ENCODE results near the gene CRY2. TPM values are rescaled to one million over a fixed set of nuclear protein-coding genes. Genes with fewer than 3 reads are reported as not detected.

Gene CRY2
- total and polyA plus RNA-seq, 2 experiments from 2014 or later: 9.5 to 15.4 TPM

- no peak within 1 kb of the TSS for H3K4me2 ChIP-seq
- H3K9me2 ChIP-seq (ENCODE audit: insufficient read depth): no peaks in the 10 kb centered on the region
- H4K20me1 ChIP-seq (replicated peaks; ENCODE audit: insufficient read depth): peaks cover 7% of the 10 kb centered on the region; the same call in 1 of the 2 replicates
- TF ChIP-seq, protein P1, sequence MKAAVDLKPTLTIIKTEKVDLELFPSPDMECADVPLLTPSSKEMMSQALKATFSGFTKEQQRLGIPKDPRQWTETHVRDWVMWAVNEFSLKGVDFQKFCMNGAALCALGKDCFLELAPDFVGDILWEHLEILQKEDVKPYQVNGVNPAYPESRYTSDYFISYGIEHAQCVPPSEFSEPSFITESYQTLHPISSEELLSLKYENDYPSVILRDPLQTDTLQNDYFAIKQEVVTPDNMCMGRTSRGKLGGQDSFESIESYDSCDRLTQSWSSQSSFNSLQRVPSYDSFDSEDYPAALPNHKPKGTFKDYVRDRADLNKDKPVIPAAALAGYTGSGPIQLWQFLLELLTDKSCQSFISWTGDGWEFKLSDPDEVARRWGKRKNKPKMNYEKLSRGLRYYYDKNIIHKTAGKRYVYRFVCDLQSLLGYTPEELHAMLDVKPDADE (IDR thresholded peaks at IDR 0.05): no peak
- TF ChIP-seq ZNF331 (CRISPR knock-in tag; IDR thresholded peaks at IDR 0.05; ENCODE audit: low read depth) (no peak), JUNB (IDR thresholded peaks at IDR 0.05; ENCODE audit: unreplicated experiment) (no peak), NANOG (IDR thresholded peaks at IDR 0.05; ENCODE audit: borderline replicate concordance) (no peak), POLR2AphosphoS5 (IDR thresholded peaks at IDR 0.05; ENCODE audit: low read depth) (no peak; the same call in 1 of the 2 replicates), STAT1 (IDR thresholded peaks at IDR 0.05; ENCODE audit: unreplicated experiment) (no peak)
- H3K79me2 ChIP-seq (replicated peaks; ENCODE audit: insufficient read depth): no peaks in the 10 kb centered on the region
- no peaks in the 10 kb centered on the region for H3K4me1 ChIP-seq (ENCODE audit: insufficient read depth)
- H3K27ac ChIP-seq (ENCODE audit: low read depth): peak within 1 kb of the TSS; percentile 69; the same call in 1 of the 2 replicates
- H2AFZ ChIP-seq: no peak within 1 kb of the TSS
- no peak for DNase-seq (ENCODE audit: low spot score)
- peaks cover 25% of the 10 kb centered on the region for H3K36me3 Mint-ChIP-seq (ENCODE audit: low read depth)
- H3K4me3 ChIP-seq: no peak within 1 kb of the TSS
- H3K4me3 Mint-ChIP-seq: no peak within 1 kb of the TSS
- no peaks in the 10 kb centered on the region for H3K27me3 ChIP-seq (ENCODE audit: insufficient read depth)
- ATAC-seq: peak; percentile 21
- peaks cover 23% of the 10 kb centered on the region for H3K27me3 Mint-ChIP-seq (ENCODE audit: insufficient read depth, low read depth, poor library complexity)
- no peaks in the 10 kb centered on the region; the same call in 2 of the 3 replicates for H3K4me1 Mint-ChIP-seq
- no peaks in the 10 kb centered on the region for H3K9me3 Mint-ChIP-seq
- no peak within 1 kb of the TSS; the same call in 1 of the 2 replicates for H3K27ac Mint-ChIP-seq
- H3F3A ChIP-seq (replicated peaks; ENCODE audit: low read depth): no peaks in the 10 kb centered on the region
- no peaks in the 10 kb centered on the region for H3K36me3 ChIP-seq (ENCODE audit: insufficient read depth)
Observed at GRCh38 chr11:45906965-45907611, 59.8 kb downstream of the CRY2 start, which contains the start of gene FREY1. Gene FREY1, minus strand, starts transcription at chr11:45907271. Its CDS starts 26 bp downstream, at chr11:45907245.

GRCh38 chr11:45907911-45908370, 60.7 kb downstream of the CRY2 start:
- 0 out of 2 replicates have a peak overlapping the region, but pooled peaks have one; percentile 32 for H3K27ac Mint-ChIP-seq
- H3K4me3 Mint-ChIP-seq: no peak overlapping the region
- TF ChIP-seq REST (IDR thresholded peaks at IDR 0.05; ENCODE audit: unreplicated experiment) (no peak), ZNF462 (CRISPR knock-in tag; IDR thresholded peaks at IDR 0.05) (no peak), POLR2AphosphoS5 (IDR thresholded peaks at IDR 0.05; ENCODE audit: low read depth) (no peak), JUNB (IDR thresholded peaks at IDR 0.05; ENCODE audit: unreplicated experiment) (no peak)
- TF ChIP-seq, protein P1 (IDR thresholded peaks at IDR 0.05): no peak

More at GRCh38 chr11:45907911-45908370, 60.7 kb downstream of the CRY2 start:
- no peaks in the 10 kb centered on the region for H3K9me3 Mint-ChIP-seq
- no peaks in the 10 kb centered on the region for H3K79me2 ChIP-seq (replicated peaks; ENCODE audit: insufficient read depth)
- no peak overlapping the region for H3K4me3 ChIP-seq
- no peaks in the 10 kb centered on the region for H3K9me2 ChIP-seq (ENCODE audit: insufficient read depth)
- no peaks in the 10 kb centered on the region; the same call in 2 of the 3 replicates for H3K4me1 Mint-ChIP-seq
- no peak for DNase-seq (ENCODE audit: low spot score)
- H4K20me1 ChIP-seq (replicated peaks; ENCODE audit: insufficient read depth): peaks cover 8% of the 10 kb centered on the region; the same call in 1 of the 2 replicates
- peaks cover 23% of the 10 kb centered on the region for H3K27me3 Mint-ChIP-seq (ENCODE audit: insufficient read depth, low read depth, poor library complexity)
- H3K27me3 ChIP-seq (ENCODE audit: insufficient read depth): no peaks in the 10 kb centered on the region
- no peaks in the 10 kb centered on the region for H3F3A ChIP-seq (replicated peaks; ENCODE audit: low read depth)
- no peak overlapping the region for H2AFZ ChIP-seq
- H3K4me2 ChIP-seq: no peak overlapping the region
- H3K4me1 ChIP-seq (ENCODE audit: insufficient read depth): no peaks in the 10 kb centered on the region
- H3K27ac ChIP-seq (ENCODE audit: low read depth): no peak overlapping the region
- ATAC-seq: no peak; the same call in 2 of the 3 replicates
- peaks cover 22% of the 10 kb centered on the region for H3K36me3 Mint-ChIP-seq (ENCODE audit: low read depth)
- H3K36me3 ChIP-seq (ENCODE audit: insufficient read depth): no peaks in the 10 kb centered on the region

Data from GM23338 (cell line).